ENCODE measurements around the gene ADSL.

GRCh38 chr22:40401532-40401931 is 55.2 kb downstream of the ADSL start:
- TF ChIP-seq CTCF (IDR thresholded peaks at IDR 0.05; ENCODE audit: borderline replicate concordance, extremely low read depth, low read length, poor library complexity, severe bottlenecking) (no peak), EZH2 (IDR thresholded peaks at IDR 0.05; ENCODE audit: borderline replicate concordance, low read depth, low read length, severe bottlenecking) (no peak)

Measured in DND-41 (cell line).